NCI-H1694 (cell line): ENCODE data around the gene PDLIM3.
"Not testable (repeated sequence)": the region's sequence is repeated elsewhere in the genome, so short reads cannot be mapped to it uniquely, and the experiment has no call there.

Experiments
- DNase-seq: peaks from one replicate; lab custom pipeline; 2025; lab: John Stamatoyannopoulos, UW

PDLIM3 gene

GRCh38 chr4:185520119-185520518 is 15.2 kb downstream of the PDLIM3 start:
- DNase-seq = no peak

DNA sequence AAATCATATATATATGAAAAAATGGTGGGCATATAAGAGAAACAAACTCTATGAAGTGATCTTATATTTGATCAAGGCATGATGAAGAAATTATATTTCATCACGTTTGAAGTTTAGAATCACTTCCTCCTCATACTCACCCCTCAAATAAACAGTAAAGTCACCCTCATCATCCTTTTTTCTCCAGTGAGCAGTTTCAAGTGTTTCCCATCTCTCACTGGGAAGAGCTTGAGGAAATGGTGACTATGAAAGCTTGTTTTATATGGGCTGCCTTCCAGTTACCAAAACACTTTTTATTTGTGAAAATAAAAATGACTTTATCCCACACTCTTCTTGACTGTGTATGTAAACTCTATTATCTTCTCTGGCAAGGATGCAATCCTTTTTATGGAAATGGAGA is 16.8 kb downstream of the PDLIM3 start:
- DNase-seq = no peak

- no peak for DNase-seq
Observed at GRCh38 chr4:185518069-185518468, 17.2 kb downstream of the PDLIM3 start.

DNA sequence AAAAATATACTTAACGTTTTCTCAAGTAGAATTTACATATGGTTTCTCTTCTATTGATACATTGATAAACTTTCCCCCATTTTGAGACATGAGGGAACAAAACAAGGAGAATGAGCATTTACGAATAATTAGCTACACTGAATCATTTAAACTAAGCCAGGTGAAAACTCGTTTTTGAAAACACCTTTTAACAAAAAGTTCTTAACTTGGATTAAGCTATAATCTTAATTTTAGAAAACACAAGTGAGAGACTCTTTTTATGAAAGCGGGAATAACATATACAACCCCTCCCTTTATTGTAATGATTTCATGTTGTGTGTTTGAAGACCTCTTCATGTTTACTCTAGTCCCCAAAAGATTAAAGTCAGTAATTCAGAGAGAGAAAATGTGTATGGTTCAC is 20.1 kb downstream of the PDLIM3 start:
- DNase-seq = no peak

GRCh38 chr4:185514182-185514697 is 21.1 kb downstream of the PDLIM3 start:
- DNase-seq = no peak

DNA sequence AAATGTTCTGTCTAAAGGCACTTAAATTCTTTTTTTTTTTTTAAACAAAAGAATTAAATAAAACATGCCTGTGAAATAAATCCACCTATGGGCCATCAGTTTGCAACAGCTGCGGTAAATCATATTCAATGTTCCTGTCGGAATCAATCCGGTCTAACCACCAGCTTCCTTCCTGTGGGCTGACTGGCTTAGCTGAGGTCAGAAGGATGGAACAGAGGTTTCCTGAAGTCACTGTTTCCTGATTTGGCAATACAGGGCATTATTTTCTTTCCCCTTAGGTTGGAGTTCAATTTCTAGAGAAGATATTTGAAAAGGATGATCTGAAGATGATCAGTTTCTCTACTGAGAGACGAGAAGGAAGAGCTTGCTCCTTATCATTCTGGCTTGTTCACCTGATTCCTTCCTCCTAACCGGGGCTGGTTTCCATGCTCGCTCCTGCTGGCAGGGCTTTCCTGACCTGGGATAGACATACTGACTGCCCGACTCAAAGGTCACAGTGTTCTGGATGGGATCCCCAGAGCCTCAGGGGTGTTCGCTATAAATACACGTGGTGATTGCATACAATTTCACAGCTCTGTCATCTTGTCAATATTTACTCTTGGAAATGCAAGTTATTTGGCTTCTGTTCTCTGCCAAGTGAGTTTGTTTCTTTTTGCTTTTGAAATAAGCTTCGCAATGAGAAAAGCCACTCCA is 21.7 kb downstream of the PDLIM3 start:
- no peak for DNase-seq

GRCh38 chr4:185512516-185512915 is 22.8 kb downstream of the PDLIM3 start:
- no peak for DNase-seq

DNA sequence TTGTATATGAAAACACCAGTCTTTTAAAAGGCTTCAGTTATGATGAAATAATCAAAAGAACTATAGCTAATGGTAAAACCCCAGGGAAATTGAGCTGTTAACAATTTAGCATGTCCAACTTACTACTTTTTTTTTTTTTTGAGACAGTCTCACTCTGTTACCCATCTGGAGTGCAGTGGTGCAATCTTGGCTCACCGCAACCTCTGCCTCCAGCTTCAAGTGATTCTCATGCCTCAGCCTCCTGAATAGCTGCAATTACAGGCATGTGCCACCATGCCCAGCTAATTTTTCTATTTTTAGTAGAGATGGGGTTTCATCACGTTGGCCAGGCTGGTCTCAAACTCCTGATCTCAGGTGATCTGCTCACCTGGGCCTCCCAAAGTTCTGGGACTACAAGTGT is 24.1 kb downstream of the PDLIM3 start:
- DNase-seq = not testable (repeated sequence)

- DNase-seq = no peak
Observed at GRCh38 chr4:185510806-185511205, 24.5 kb downstream of the PDLIM3 start.

DNA sequence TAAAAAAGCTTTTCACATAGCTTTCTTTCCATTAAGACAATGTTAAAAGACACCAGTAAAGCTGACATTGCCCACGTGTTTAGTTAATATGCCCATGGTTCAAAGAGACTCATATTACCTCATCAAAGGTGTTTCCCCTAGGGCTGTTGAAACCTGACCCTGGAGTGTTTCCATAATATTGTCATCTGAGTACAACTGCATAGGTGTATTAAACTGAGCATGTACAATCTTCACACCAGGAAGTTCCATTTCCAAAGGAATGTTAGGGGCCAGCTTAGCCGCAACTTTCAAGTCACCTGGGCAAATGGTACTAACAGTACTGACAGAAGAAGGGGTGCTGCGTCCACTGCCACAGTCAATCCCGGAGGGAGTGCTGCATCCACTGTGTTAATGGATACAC is 27.1 kb downstream of the PDLIM3 start:
- no peak for DNase-seq

DNA sequence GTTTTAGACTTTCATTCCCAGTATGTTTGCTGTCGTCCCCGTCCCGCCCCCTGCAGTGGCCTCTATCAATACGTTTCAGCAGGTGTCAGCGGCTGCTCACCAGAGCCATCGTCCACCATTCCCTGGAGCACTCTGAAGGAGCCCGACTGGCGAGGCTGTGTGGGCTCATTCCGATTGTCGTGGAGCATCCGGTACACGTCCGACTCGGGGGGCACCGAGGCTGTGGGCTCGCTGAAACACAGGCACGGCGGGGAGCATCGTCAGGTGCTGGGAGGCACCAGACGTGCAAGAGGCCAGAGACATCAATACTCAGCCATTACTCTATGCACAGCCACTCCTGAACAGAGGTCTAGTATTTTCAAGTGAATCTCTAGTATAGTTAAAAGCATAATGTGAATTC is 28.9 kb downstream of the PDLIM3 start:
- DNase-seq = no peak

- no peak for DNase-seq
Observed at GRCh38 chr4:185504098-185505047, 30.9 kb downstream of the PDLIM3 start.

GRCh38 chr4:185502386-185502785 is 32.9 kb downstream of the PDLIM3 start:
- no peak for DNase-seq

- DNase-seq = no peak
Observed at GRCh38 chr4:185500576-185500975, 34.7 kb downstream of the PDLIM3 start.

DNA sequence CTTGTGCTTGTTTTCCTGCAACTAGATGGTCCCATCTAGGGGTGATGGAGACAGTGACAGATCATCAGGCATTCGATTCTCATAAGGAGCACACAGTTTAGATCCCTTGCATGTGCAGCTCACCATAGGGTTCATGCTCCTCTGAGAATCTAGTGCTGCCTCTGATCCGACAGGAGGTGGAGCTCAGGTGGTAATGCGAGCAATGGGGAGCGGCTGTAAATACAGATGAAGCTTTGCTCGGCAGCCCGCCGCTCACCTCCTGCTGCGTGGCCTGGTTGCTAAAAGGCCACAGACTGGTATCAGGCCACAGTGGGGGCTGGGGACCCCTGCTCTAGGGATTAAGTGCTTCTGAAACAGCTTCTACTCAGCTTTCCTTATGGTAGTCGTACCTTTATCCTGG is 35.3 kb downstream of the PDLIM3 start:
- no peak for DNase-seq

- DNase-seq = no peak
Observed at GRCh38 chr4:185488650-185489049, 46.7 kb downstream of the PDLIM3 start.

DNA sequence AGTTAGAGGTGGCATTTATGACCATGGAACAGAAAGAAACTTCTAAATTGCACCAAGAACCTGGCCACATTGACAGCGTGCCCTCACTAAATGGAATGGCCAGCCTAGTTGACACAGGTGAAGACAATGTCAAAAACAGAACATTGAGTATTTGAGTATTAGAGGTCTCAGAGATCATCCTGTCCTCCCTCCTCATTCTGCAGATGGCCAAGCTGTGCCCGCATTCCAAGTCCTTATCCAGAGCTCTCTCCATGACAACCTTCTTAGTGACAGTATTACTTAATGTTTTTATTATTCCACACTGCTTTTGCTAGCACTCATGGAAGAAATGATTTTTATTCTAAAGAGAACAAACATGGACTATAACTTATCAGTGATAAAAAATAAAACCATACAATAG is 53.9 kb downstream of the PDLIM3 start:
- no peak for DNase-seq

GRCh38 chr4:185480016-185480732 is 55.1 kb downstream of the PDLIM3 start:
- no peak for DNase-seq

- no peak for DNase-seq
Observed at GRCh38 chr4:185479507-185479971, 55.8 kb downstream of the PDLIM3 start.

DNA sequence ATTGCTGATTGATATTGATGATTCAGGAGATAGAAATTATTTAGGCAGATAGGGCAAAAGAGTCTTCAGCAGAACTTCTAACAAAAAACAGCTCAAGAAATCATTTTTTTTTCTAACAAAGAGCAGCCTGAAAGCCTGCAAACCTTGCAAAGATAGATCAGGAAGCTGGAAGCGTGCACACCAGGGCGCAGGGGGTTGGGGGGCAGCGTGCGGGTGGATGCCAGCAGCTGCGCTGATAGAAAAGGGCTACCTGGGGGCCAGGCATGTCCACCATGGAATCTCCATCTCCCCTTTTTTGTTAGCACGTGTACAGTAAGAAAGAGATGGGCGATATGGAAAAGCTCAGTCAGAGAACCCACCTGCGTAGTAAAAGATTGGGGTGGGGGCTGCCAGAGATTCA is 62.1 kb downstream of the PDLIM3 start:
- no peak for DNase-seq

DNA sequence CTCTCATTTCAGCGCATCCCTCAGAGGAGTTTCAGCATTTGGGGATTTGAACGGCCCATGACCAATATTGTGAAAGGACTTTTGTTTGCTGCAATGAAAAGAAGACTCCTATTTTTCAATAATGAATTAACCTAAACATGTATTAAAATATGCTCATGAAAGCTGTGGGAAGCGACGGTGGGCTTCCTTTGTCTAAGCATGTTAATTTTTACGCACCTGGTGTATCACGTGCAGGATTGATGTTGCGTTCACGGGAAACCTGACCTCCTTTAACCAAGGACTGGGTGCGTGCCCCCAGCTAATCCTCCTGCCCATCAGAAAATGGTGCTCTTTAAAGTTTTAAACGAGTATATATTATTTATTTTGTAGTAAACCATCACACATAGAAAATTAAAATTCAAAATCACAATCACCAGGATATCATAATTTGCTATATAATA is 63.2 kb downstream of the PDLIM3 start:
- no peak for DNase-seq
